ENCODE data around the gene PRKD1. TPM values are rescaled to one million over a fixed set of nuclear protein-coding genes. Genes with fewer than 3 reads are reported as not detected.

The PRKD1 gene
- total RNA-seq, 1 experiment from 2014 or later, result 0.36 TPM

- TF ChIP-seq CTCF (IDR thresholded peaks at IDR 0.05; ENCODE audit: insufficient read depth in 1 of 2, low read depth in 1 of 2, low read length in 1 of 2, severe bottlenecking in 1 of 2, unreplicated experiment in 1 of 2), result no peak
- Histone ChIP-seq H3K4me3 (ENCODE audit: low read depth, low read length) (no peak overlapping the region), H3K36me3 (ENCODE audit: control insufficient read depth, insufficient read depth, low read length) (no peaks in the 10 kb centered on the region), H3K4me1 (no peaks in the 10 kb centered on the region), H3K27me3 (replicated peaks; ENCODE audit: control insufficient read depth, insufficient read depth, low read length) (no peaks in the 10 kb centered on the region), H3K9me3 (no peaks in the 10 kb centered on the region)
- POLR2A ChIA-PET, result no interaction called here
- no peaks in the 10 kb centered on the region for H3K4me1 Mint-ChIP-seq (ENCODE audit: low read depth, unreplicated experiment)
- no peak overlapping the region for H3K27ac Mint-ChIP-seq (ENCODE audit: unreplicated experiment)
- intact Hi-C loops (cut with micrococcal nuclease; ENCODE audit: unreplicated experiment), result no loop called here
- peaks cover 5% of the 10 kb centered on the region for H3K27me3 Mint-ChIP-seq (ENCODE audit: insufficient read depth, unreplicated experiment)
- H3K4me3 Mint-ChIP-seq (ENCODE audit: unreplicated experiment), result no peak overlapping the region
- no peak for DNase-seq
- H3K9me3 Mint-ChIP-seq (ENCODE audit: unreplicated experiment), result peaks cover 2% of the 10 kb centered on the region
- no TSS peak for BruUV-seq (replicated peaks)
- H3K36me3 Mint-ChIP-seq (ENCODE audit: insufficient read depth, unreplicated experiment), result no peaks in the 10 kb centered on the region
- CTCF ChIA-PET, result no interaction called here
These were observed 350.7 kb downstream of the PRKD1 start for GRCh38 chr14:29576927-29577326.

- no peak overlapping the region for H3K4me3 ChIP-seq (ENCODE audit: low read depth, low read length)
- H3K36me3 Mint-ChIP-seq (ENCODE audit: insufficient read depth, unreplicated experiment), result no peaks in the 10 kb centered on the region
- H3K36me3 ChIP-seq (ENCODE audit: control insufficient read depth, insufficient read depth, low read length), result no peaks in the 10 kb centered on the region
- BruUV-seq (replicated peaks), result no TSS peak
- no peaks in the 10 kb centered on the region for H3K27me3 Mint-ChIP-seq (ENCODE audit: insufficient read depth, unreplicated experiment)
- peaks cover 22% of the 10 kb centered on the region for H3K9me3 Mint-ChIP-seq (ENCODE audit: unreplicated experiment)
- DNase-seq, result no peak
- TF ChIP-seq CTCF (IDR thresholded peaks at IDR 0.05; ENCODE audit: insufficient read depth in 1 of 2, low read depth in 1 of 2, low read length in 1 of 2, severe bottlenecking in 1 of 2, unreplicated experiment in 1 of 2), result no peak
- no peaks in the 10 kb centered on the region for H3K4me1 Mint-ChIP-seq (ENCODE audit: low read depth, unreplicated experiment)
- no peak overlapping the region for H3K27ac Mint-ChIP-seq (ENCODE audit: unreplicated experiment)
- intact Hi-C loops (cut with micrococcal nuclease; ENCODE audit: unreplicated experiment), result no loop called here
- H3K9me3 ChIP-seq, result no peaks in the 10 kb centered on the region
- CTCF ChIA-PET, result no interaction called here
- POLR2A ChIA-PET, result no interaction called here
- no peaks in the 10 kb centered on the region for H3K27me3 ChIP-seq (replicated peaks; ENCODE audit: control insufficient read depth, insufficient read depth, low read length)
- H3K4me3 Mint-ChIP-seq (ENCODE audit: unreplicated experiment), result no peak overlapping the region
- no peaks in the 10 kb centered on the region for H3K4me1 ChIP-seq
These were observed 358.5 kb downstream of the PRKD1 start for GRCh38 chr14:29569194-29569593.

- no peaks in the 10 kb centered on the region for H3K4me1 Mint-ChIP-seq (ENCODE audit: low read depth, unreplicated experiment)
- CTCF ChIA-PET, result no interaction called here
- POLR2A ChIA-PET, result no interaction called here
- H3K36me3 Mint-ChIP-seq (ENCODE audit: insufficient read depth, unreplicated experiment), result no peaks in the 10 kb centered on the region
- H3K27ac Mint-ChIP-seq (ENCODE audit: unreplicated experiment), result no peak overlapping the region
- H3K4me3 Mint-ChIP-seq (ENCODE audit: unreplicated experiment), result no peak overlapping the region
- no peaks in the 10 kb centered on the region for H3K27me3 Mint-ChIP-seq (ENCODE audit: insufficient read depth, unreplicated experiment)
- intact Hi-C loops (cut with micrococcal nuclease; ENCODE audit: unreplicated experiment), result no loop called here
- Histone ChIP-seq H3K4me3 (ENCODE audit: low read depth, low read length) (no peak overlapping the region), H3K4me1 (no peaks in the 10 kb centered on the region), H3K9me3 (no peaks in the 10 kb centered on the region), H3K36me3 (ENCODE audit: control insufficient read depth, insufficient read depth, low read length) (no peaks in the 10 kb centered on the region), H3K27me3 (replicated peaks; ENCODE audit: control insufficient read depth, insufficient read depth, low read length) (no peaks in the 10 kb centered on the region)
- no peak for DNase-seq
- no TSS peak for BruUV-seq (replicated peaks)
- peaks cover 16% of the 10 kb centered on the region for H3K9me3 Mint-ChIP-seq (ENCODE audit: unreplicated experiment)
- no peak for TF ChIP-seq CTCF (IDR thresholded peaks at IDR 0.05; ENCODE audit: insufficient read depth in 1 of 2, low read depth in 1 of 2, low read length in 1 of 2, severe bottlenecking in 1 of 2, unreplicated experiment in 1 of 2)
These were observed 361.5 kb downstream of the PRKD1 start for GRCh38 chr14:29566194-29566593.
